AG09319 (cell line): Measurements from ENCODE around the gene CDCA7L.
A peak's percentile ranks its signal among the peaks of the same experiment; 100 is the strongest.

Experiments used
- DNase-seq: peaks from one replicate; pipeline ENCODE4 v3.0.0-alpha.2; 2010; ENCODE audit warnings: low read depth; ENCODE audit errors: extremely low read depth
- TF ChIP-seq, protein P1 (sequence below): IDR thresholded peaks from 2 replicates; pipeline ENCODE4 v1.5.1; 2011; ENCODE audit warnings: low read depth, mild to moderate bottlenecking, inconsistent platforms, low read length, moderate library complexity

Gene CDCA7L

GRCh38 chr7:21918216-21918615 is 27.5 kb downstream of the CDCA7L start:
- DNase-seq, result no peak
- TF ChIP-seq, protein P1, sequence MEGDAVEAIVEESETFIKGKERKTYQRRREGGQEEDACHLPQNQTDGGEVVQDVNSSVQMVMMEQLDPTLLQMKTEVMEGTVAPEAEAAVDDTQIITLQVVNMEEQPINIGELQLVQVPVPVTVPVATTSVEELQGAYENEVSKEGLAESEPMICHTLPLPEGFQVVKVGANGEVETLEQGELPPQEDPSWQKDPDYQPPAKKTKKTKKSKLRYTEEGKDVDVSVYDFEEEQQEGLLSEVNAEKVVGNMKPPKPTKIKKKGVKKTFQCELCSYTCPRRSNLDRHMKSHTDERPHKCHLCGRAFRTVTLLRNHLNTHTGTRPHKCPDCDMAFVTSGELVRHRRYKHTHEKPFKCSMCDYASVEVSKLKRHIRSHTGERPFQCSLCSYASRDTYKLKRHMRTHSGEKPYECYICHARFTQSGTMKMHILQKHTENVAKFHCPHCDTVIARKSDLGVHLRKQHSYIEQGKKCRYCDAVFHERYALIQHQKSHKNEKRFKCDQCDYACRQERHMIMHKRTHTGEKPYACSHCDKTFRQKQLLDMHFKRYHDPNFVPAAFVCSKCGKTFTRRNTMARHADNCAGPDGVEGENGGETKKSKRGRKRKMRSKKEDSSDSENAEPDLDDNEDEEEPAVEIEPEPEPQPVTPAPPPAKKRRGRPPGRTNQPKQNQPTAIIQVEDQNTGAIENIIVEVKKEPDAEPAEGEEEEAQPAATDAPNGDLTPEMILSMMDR, result no peak

DNA sequence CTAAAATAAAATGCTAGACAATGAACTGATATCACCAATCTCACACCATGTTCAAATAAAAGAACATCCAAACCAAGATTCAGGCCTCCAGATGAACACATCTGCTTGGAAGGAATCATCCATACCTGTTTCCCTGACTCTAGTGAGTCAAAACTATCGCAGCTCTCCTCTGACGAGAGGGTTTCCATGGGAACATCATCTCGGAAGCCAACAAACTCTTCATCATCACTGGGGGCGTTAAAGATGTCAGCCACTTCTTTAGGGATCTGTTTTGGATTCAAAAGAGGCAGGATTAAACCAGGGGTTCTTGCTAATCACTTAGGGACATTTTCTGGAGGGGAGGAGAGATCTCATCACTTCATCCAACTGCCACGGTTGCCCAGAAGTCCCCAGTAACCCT is 29.1 kb downstream of the CDCA7L start:
- TF ChIP-seq, protein P1, result no peak
- DNase-seq, result no peak

GRCh38 chr7:21916176-21916575 is 29.5 kb downstream of the CDCA7L start:
- TF ChIP-seq, protein P1, result no peak
- no peak for DNase-seq

- TF ChIP-seq, protein P1, result no peak
- DNase-seq, result no peak
Measured at GRCh38 chr7:21915140-21915539, 30.6 kb downstream of the CDCA7L start.

DNA sequence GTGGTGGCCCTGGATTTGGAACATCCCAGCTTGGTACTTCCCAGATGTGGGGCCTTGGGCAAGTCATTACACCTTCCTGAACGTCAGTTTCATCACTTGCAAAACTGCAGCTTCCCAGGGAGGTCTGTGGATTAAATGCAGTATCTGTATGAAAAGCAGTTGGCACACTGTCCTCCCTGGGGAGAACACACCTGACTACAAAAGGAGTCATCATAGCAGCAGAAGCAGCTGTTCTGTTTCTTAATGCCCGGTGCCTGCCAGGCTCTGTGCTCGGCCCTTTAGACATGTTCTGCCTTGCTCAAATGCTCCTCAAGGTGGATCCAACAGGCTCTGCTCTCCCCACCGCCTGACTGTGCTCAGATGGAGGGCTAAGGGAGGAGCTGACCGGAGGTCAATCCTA is 31.0 kb downstream of the CDCA7L start:
- DNase-seq, result no peak
- TF ChIP-seq, protein P1, result no peak

GRCh38 chr7:21912931-21913780 is 32.5 kb downstream of the CDCA7L start:
- DNase-seq, result no peak
- TF ChIP-seq, protein P1, result no peak

DNA sequence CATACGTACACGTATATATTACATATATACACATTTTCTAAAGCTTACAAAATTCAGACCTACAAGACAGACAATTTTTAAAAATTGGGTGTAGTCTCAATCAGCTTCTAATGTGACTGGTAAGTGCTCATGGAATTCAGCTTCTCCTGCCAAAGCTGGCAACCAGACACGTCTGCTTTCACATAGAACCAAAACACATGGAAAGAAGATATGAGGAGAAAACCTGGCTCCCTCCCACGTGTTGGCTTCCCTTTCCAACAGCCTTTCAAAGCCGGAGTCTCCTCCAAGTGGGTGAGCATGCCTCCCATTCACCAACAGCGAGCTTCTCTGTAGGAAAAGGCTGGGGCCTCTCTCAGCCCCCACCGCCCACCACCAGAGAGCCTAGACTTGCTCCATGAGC is 33.4 kb downstream of the CDCA7L start:
- DNase-seq, result peak; percentile 48
- TF ChIP-seq, protein P1, result no peak
